ENCODE measurements around the gene ACSM5. TPM values are rescaled to one million over a fixed set of nuclear protein-coding genes. Genes with fewer than 3 reads are reported as not detected.

The ACSM5 gene
- total RNA-seq, 2 donors from 2014 or later = not detected

DNA sequence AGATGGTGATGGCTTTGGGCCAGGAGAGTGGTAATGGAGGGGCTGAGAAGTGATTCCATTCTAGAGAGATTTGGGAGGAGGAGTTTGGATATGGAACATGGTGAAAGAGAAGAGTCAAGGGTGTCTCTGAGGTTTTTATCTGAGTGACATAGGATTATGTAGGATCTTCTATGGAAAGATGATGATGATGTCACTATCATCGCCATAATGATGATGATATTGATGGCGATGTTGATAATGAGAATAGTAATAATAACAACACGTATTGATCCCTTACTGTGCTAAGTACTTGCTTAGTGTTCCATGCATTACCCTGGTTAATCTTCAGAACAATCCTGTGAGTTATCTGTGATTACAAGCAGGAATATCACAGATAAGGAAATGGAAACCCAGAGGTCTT is 21.4 kb upstream of the ACSM5 start:
- Mint-ChIP-seq H3K27me3 (peaks cover 14% of the 10 kb centered on the region), H3K4me1 (peaks cover 4% of the 10 kb centered on the region), H3K36me3 (ENCODE audit: low read depth) (no peaks in the 10 kb centered on the region), H3K27ac (no peak overlapping the region), H3K4me3 (no peak overlapping the region)
- H3K9me3 ChIP-seq (ENCODE audit: control insufficient read depth, low read length, poor library complexity, severe bottlenecking) = no peaks in the 10 kb centered on the region
- ATAC-seq (no peak), DNase-seq (no peak)

DNA sequence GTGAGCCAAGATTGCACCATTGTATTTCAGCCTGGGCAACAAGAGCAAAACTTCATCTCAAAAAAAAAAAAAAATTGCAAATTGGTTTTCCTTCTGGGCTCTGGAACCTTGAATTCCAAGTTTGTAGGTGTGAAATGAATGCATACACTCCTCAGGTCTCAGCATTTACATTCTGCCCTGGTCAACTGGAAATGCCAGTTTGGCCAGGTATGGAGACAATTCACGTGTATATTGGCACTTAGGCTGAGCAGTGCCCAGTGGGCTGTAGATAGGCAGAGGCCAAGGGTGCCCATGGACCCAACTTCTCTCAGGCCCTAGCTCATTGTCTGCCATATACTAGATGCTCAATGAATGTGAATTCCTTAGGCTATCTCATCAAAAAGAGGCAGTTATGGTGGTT is 20.5 kb upstream of the ACSM5 start:
- no peaks in the 10 kb centered on the region for H3K36me3 Mint-ChIP-seq (ENCODE audit: low read depth)
- no peaks in the 10 kb centered on the region for H3K4me1 Mint-ChIP-seq
- DNase-seq = no peak
- H3K9me3 ChIP-seq (ENCODE audit: control insufficient read depth, low read length, poor library complexity, severe bottlenecking) = no peaks in the 10 kb centered on the region
- ATAC-seq = no peak
- no peak overlapping the region for H3K27ac Mint-ChIP-seq
- H3K4me3 Mint-ChIP-seq = no peak overlapping the region
- peaks cover 14% of the 10 kb centered on the region for H3K27me3 Mint-ChIP-seq

DNA sequence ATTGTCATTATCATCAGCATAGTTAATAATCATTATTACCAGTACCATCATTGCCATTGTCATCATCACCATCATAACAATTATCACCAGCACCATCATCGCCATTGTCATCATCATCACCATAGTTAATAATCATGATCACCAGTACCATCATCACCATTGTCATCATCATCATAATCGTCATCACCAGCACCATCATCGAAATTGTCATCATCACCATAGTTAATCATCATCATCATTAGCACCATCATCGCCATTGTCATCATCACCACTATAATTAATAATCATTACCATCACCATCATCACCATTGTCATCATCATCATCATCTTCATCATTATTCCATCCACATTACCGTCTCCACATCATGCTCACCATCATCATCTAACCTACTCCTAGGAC is 18.3 kb upstream of the ACSM5 start:
- peaks cover 14% of the 10 kb centered on the region for H3K27me3 Mint-ChIP-seq
- H3K4me1 Mint-ChIP-seq = no peaks in the 10 kb centered on the region
- no peaks in the 10 kb centered on the region for H3K36me3 Mint-ChIP-seq (ENCODE audit: low read depth)
- H3K9me3 ChIP-seq (ENCODE audit: control insufficient read depth, low read length, poor library complexity, severe bottlenecking) = no peaks in the 10 kb centered on the region
- ATAC-seq (no peak), DNase-seq (no peak)
- H3K4me3 Mint-ChIP-seq = no peak overlapping the region
- H3K27ac Mint-ChIP-seq = no peak overlapping the region

DNA sequence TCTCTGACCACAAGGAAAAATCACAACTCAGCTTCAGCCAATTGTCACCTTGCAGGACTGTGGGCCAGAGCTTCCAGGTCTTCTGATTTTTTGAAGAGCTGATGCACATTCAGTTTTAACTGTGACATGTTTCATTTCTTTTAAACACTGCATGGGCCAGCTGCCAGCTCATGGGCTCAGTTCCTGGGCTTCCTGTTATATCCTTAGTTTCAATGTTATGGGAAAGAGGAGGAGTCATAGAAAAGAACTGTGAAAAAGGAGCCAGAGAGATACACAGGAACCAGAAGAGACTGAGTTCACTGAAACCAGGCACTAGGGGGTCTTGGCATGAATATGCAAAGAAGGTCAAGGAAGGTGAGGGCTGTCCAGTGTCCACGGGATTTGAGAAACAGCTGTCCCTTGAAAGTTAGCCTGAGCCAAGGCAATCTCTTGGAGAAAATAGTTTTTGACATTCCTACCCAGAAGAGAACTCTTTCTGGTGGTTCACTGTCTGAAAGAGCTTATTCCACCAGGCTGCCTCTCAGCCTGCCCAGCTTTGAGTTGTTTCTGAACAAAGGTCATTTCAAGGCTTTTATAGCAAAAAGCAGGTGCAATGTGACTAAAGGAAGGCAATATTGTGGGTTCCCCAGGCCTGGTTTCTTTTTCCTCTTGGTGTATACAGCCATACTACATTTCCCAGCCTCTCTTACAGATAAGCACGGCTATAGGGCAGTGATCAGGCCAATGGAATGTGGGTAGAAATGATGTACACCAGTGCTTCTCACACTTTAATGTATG is 15.3 kb upstream of the ACSM5 start:
- no peak overlapping the region for H3K4me3 Mint-ChIP-seq
- no peak overlapping the region for H3K27ac Mint-ChIP-seq
- no peaks in the 10 kb centered on the region for H3K4me1 Mint-ChIP-seq
- no peaks in the 10 kb centered on the region for H3K27me3 Mint-ChIP-seq
- H3K9me3 ChIP-seq (ENCODE audit: control insufficient read depth, low read length, poor library complexity, severe bottlenecking) = no peaks in the 10 kb centered on the region
- DNase-seq = no peak
- ATAC-seq = no peak
- H3K36me3 Mint-ChIP-seq (ENCODE audit: low read depth) = no peaks in the 10 kb centered on the region

DNA sequence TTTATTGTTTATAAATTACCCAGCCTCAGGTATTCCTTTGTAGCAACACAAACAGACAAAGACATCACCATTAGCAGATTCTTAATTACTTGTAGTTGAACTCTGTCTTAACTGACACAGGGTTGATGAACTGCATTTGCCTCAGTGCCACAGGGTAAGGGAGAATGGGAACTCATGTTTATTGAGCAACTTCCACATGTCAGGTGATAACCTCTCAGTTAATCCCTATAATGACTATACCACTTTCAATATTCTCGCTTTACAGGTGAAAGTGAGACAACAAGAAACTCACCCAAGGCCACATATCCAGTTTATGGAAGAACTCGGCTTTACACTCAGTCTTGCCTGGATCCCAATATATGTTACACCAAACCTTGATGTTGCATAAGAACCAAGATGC is 13.4 kb upstream of the ACSM5 start:
- Mint-ChIP-seq H3K27ac (no peak overlapping the region), H3K4me3 (no peak overlapping the region), H3K27me3 (no peaks in the 10 kb centered on the region), H3K4me1 (no peaks in the 10 kb centered on the region), H3K36me3 (ENCODE audit: low read depth) (no peaks in the 10 kb centered on the region)
- DNase-seq = no peak
- no peak for ATAC-seq
- H3K9me3 ChIP-seq (ENCODE audit: control insufficient read depth, low read length, poor library complexity, severe bottlenecking) = no peaks in the 10 kb centered on the region

DNA sequence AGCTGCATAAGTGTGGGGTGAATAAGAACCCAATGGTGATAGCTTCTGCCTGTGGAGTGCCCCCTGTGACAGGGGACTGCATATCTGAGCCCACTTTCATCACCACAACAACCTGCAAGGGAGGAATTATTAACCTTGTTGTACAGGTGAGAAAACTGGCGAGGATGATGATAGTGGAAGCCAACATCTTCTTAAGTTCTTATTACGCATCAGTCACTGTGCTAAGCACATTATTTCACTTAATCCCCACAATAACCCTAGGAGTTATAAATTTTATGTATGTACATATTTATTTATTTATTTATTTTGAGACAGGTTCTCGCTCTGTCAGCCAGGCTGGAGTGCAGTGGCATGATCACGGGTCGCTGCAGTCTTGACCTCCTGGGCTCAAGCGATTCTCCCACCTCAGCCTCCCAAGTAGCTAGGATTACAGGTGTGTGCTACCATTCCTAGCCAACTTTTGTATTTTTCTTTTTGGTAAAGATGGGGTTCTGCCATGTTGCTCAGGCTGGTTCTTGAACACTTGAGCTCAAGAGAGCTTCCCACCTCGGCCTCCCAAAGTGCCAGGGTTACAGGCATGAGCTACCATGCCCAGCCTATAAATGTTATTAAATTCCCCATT is 12.4 kb upstream of the ACSM5 start:
- no peaks in the 10 kb centered on the region for H3K9me3 ChIP-seq (ENCODE audit: control insufficient read depth, low read length, poor library complexity, severe bottlenecking)
- no peaks in the 10 kb centered on the region for H3K36me3 Mint-ChIP-seq (ENCODE audit: low read depth)
- H3K27ac Mint-ChIP-seq = no peak overlapping the region
- DNase-seq (no peak), ATAC-seq (no peak)
- H3K4me1 Mint-ChIP-seq = no peaks in the 10 kb centered on the region
- H3K27me3 Mint-ChIP-seq = no peaks in the 10 kb centered on the region
- H3K4me3 Mint-ChIP-seq = no peak overlapping the region

DNA sequence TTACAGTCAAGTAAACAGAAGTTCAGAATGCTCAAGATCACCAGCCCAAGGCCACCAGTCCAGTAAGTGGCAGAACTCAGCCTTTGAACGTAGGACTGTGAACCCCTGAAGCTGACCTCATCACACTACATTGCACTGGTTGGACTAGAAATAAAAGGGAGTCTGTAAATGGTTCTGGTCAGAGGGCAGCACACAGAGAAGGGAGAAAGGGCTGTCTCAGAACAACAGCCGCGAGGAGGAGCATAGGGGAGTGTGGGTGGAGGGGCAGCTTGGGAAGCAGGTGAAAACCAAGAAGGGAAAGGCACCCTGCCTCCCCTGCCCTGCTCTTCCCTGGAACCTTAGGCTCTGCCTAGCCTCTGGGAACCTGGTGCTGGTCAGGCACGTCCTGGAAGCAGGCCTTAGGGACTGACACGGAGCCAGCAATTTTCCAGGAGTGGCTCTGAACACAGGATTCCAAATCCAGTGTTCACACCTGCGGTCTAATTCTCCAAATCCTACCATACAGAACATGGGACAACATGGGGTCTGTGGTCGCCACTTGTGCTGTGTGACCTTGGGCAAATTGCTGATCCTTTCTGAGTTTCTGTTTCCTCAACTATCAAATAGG is 11.8 kb upstream of the ACSM5 start:
- Mint-ChIP-seq H3K27me3 (peaks cover under 1% of the 10 kb centered on the region), H3K36me3 (ENCODE audit: low read depth) (no peaks in the 10 kb centered on the region), H3K4me3 (no peak overlapping the region), H3K27ac (no peak overlapping the region), H3K4me1 (no peaks in the 10 kb centered on the region)
- no peaks in the 10 kb centered on the region for H3K9me3 ChIP-seq (ENCODE audit: control insufficient read depth, low read length, poor library complexity, severe bottlenecking)
- no peak for ATAC-seq
- DNase-seq = no peak

DNA sequence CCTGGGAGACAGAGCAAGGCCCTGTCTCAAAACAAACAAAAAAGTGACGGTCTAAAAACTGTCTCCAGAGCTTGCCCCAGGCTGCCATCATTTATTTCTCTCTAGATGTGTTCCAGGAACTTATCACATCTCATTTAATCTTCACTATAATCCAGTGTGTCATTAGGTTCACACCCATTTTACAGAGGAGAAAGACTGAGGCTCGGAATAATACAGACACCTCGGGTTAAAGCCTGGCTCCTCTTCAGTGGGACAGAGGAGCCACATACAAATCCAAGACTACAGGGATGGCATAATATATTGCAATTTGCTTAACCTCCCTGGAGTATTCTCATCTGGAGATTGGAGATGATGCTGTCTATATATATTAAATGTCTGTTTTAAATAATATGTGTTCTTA is 10.7 kb upstream of the ACSM5 start:
- H3K27me3 Mint-ChIP-seq = peaks cover 4% of the 10 kb centered on the region
- no peak overlapping the region for H3K4me3 Mint-ChIP-seq
- no peak for DNase-seq
- H3K9me3 ChIP-seq (ENCODE audit: control insufficient read depth, low read length, poor library complexity, severe bottlenecking) = no peaks in the 10 kb centered on the region
- H3K27ac Mint-ChIP-seq = no peak overlapping the region
- no peak for ATAC-seq
- H3K4me1 Mint-ChIP-seq = no peaks in the 10 kb centered on the region
- no peaks in the 10 kb centered on the region for H3K36me3 Mint-ChIP-seq (ENCODE audit: low read depth)

DNA sequence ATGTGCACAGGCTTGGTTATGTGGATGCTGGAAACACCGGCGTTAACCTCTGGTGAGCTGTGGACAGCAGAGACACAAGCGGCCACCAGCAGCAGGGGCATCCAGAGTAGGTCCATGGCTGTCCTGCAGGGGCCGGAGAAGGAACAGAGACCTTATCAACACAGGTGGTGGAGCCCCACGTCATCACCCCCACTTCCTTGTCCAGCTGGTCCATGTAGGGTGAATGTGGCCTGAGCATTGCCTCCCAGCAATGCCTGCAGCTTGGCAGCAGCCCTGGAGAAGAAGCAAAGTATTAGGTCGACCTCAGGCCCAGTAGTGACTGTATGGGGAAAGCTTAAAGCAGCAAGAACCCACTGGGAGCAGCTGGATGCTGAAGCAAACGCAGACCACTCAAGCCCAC is 10.1 kb upstream of the ACSM5 start:
- H3K4me1 Mint-ChIP-seq = no peaks in the 10 kb centered on the region
- peaks cover 4% of the 10 kb centered on the region for H3K27me3 Mint-ChIP-seq
- no peak overlapping the region for H3K27ac Mint-ChIP-seq
- H3K4me3 Mint-ChIP-seq = no peak overlapping the region
- ATAC-seq = no peak
- DNase-seq = no peak
- H3K36me3 Mint-ChIP-seq (ENCODE audit: low read depth) = no peaks in the 10 kb centered on the region
- H3K9me3 ChIP-seq (ENCODE audit: control insufficient read depth, low read length, poor library complexity, severe bottlenecking) = no peaks in the 10 kb centered on the region

DNA sequence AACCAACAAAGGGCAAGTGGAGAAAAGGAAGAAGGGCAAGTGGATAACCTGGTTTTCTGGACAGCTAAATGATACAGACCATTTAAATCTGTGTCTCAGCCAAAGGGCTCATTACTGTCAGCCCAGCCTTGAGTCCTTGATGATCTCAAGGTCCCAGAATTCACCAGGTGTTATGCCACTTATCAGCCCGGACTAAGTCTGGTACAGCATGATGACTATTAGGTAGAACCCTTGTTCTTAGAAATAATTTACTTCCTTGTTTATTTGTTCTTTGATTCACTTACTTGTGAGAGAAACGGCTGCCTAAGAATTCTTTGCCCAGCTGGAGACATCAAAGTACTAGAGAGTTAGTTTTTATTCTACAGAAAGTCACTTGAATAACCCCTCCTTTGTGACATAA is 8.3 kb upstream of the ACSM5 start:
- H3K4me3 Mint-ChIP-seq = no peak overlapping the region
- H3K27ac Mint-ChIP-seq = no peak overlapping the region
- H3K36me3 Mint-ChIP-seq (ENCODE audit: low read depth) = no peaks in the 10 kb centered on the region
- DNase-seq = no peak
- H3K4me1 Mint-ChIP-seq = no peaks in the 10 kb centered on the region
- no peaks in the 10 kb centered on the region for H3K9me3 ChIP-seq (ENCODE audit: control insufficient read depth, low read length, poor library complexity, severe bottlenecking)
- ATAC-seq = no peak
- H3K27me3 Mint-ChIP-seq = peaks cover 9% of the 10 kb centered on the region

DNA sequence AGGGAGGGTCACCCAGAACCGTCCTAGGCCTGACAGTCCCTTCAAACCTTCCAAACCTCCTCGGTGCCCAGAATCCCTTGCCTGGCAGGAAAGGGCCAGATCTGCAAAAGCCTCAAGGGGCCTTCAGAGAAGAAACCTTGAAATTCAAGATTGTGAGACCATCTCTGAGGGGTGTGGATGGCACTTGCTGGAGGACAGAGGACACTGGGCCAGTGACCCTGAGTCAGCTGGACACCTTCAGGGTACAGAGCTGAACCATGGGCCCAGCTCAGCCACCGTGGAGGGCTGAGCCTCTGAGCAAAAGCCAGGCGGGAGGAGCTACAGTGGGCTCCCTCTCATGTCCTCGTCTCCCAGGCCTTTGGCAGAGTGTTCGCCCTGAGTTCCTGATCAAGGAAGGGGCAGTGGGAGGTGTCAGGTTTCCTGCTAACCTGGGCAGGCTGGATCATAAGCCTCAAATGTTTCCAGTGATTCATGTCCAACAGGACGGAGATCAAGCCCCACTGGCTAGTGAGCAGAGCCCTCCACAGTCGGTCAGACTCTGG is 7.8 kb upstream of the ACSM5 start:
- no peaks in the 10 kb centered on the region for H3K9me3 ChIP-seq (ENCODE audit: control insufficient read depth, low read length, poor library complexity, severe bottlenecking)
- Mint-ChIP-seq H3K36me3 (ENCODE audit: low read depth) (no peaks in the 10 kb centered on the region), H3K4me1 (no peaks in the 10 kb centered on the region), H3K4me3 (no peak overlapping the region), H3K27me3 (peaks cover 13% of the 10 kb centered on the region), H3K27ac (no peak overlapping the region)
- ATAC-seq (no peak), DNase-seq (no peak)

DNA sequence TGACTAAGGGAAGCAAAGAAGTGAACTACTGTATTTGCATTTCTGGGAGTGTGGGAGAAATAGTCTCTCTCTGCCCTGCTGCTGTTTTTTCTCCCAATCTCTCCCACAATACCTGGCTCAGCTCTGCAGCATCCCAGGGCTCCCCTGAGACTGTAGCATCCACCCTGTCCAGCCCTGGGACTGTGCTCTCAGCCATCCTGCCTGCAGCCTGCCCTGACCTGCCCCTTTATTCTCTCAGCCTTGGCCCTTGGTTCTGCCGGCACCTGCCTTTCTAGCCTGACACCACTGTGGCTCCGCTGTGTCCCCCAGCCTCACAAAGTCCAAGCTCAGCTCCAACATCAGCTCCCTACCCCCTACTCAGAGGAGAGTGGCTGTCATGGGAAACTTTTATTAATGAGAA is 6.7 kb upstream of the ACSM5 start:
- Mint-ChIP-seq H3K4me1 (no peaks in the 10 kb centered on the region), H3K27ac (no peak overlapping the region), H3K27me3 (peaks cover 18% of the 10 kb centered on the region), H3K4me3 (no peak overlapping the region), H3K36me3 (ENCODE audit: low read depth) (no peaks in the 10 kb centered on the region)
- H3K9me3 ChIP-seq (ENCODE audit: control insufficient read depth, low read length, poor library complexity, severe bottlenecking) = no peaks in the 10 kb centered on the region
- ATAC-seq (no peak), DNase-seq (no peak)

DNA sequence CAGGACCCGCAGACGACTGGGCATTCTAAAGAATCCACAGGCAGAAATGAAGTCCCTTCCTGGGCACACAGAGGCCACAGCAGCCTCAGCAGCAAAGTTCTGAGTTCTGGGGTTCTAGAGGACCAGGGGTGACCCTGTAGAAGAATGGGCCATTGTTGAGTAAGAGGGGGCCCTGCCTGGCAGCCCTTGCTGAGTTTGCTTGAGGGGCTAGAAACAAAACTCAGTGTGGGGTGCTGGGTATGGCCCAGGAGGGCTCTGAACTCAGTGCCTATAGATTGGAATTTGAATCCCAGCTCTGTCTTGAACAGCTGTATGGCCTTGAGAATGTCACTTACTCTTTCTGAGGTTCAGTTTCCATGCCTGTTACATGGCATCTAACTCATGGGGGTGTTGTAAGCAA is 4.7 kb upstream of the ACSM5 start, which contains the start of gene PDILT:
Gene PDILT, minus strand, starts transcription at position 101 of the 400 bp plus-strand sequence. CDS start 5,437 bp downstream, outside the sequence.
- Mint-ChIP-seq H3K4me3 (no peak within 1 kb of the TSS), H3K27me3 (peaks cover 28% of the 10 kb centered on the region), H3K4me1 (no peaks in the 10 kb centered on the region), H3K27ac (no peak within 1 kb of the TSS), H3K36me3 (ENCODE audit: low read depth) (peaks cover 2% of the 10 kb centered on the region)
- no peaks in the 10 kb centered on the region for H3K9me3 ChIP-seq (ENCODE audit: control insufficient read depth, low read length, poor library complexity, severe bottlenecking)
- no peak for ATAC-seq
- no peak for DNase-seq

All from T-helper 17 cell (primary cell).